Activated CD4-positive, alpha-beta T cell treated with anti-CD3 and anti-CD28 coated beads, Interleukin-2, amount 50 U/mL, for 16 hours (primary cell): Measurements from ENCODE around the gene ASXL3.

Experiments used
- DNase-seq: peaks from one replicate; pipeline ENCODE4 v3.0.0-alpha.2; 2020

The ASXL3 gene

DNA sequence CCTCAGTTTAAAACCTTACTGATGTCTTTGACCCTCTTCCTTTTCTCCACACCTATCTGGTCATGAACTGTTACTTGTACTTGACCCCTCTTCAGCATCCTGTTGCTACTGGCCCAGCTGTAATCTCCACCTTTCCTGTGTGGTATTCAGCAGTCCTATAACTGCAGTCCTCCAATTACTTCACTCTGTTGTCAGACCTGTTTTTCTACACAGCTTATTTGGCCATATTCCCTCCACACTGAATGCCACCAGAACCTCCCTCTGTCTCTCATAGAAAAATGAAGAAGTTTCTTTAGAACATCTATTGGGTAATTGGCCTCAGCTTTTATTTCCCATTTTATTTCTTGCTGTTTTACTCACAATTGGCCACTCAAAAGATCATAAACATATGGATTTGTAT, 155.4 kb downstream of the ASXL3 start:
- DNase-seq = no peak

GRCh38 chr18:33735428-33735827, 157.4 kb downstream of the ASXL3 start:
- DNase-seq = no peak

GRCh38 chr18:33741760-33742159, 163.7 kb downstream of the ASXL3 start:
- DNase-seq = no peak

DNA sequence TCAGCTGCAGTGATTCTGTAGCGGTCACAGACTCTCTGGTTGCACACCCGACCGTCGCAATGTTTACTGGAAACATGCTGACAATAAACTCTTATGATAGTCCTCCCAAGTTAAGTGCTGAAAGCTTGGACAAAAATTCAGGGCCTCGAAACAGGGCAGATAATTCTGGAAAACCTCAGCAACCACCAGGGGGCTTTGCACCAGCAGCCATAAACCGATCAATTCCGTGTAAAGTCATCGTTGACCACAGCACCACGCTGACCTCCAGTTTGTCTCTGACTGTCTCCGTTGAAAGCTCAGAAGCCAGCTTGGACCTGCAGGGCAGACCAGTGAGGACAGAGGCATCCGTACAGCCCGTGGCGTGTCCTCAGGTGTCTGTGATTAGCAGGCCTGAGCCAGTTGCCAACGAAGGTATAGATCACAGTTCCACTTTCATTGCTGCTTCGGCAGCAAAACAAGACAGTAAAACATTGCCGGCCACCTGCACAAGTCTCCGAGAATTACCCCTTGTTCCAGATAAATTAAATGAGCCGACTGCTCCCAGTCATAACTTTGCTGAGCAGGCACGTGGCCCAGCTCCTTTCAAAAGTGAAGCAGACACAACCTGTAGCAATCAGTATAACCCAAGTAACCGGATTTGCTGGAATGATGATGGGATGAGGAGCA, 166.1 kb downstream of the ASXL3 start:
- no peak for DNase-seq

- no peak for DNase-seq
Measured at GRCh38 chr18:33745151-33745795, 167.3 kb downstream of the ASXL3 start.

DNA sequence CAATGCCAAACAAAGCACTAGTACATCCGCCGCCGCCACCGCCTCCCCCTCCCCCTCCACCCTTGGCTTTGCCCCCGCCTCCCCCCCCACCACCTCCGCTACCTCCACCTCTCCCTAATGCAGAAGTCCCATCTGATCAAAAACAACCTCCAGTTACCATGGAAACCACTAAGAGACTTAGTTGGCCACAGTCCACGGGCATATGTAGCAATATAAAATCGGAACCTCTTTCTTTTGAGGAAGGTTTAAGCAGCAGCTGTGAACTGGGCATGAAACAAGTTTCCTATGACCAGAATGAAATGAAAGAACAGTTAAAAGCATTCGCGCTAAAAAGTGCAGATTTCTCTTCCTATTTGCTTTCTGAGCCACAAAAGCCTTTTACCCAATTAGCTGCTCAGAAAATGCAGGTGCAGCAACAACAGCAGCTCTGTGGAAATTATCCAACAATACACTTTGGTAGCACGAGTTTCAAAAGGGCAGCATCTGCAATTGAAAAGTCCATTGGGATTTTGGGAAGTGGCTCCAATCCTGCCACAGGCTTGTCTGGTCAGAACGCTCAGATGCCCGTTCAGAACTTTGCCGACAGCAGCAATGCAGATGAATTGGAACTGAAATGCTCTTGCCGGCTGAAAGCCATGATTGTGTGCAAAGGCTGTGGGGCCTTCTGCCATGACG, 168.0 kb downstream of the ASXL3 start:
- DNase-seq = no peak

DNA sequence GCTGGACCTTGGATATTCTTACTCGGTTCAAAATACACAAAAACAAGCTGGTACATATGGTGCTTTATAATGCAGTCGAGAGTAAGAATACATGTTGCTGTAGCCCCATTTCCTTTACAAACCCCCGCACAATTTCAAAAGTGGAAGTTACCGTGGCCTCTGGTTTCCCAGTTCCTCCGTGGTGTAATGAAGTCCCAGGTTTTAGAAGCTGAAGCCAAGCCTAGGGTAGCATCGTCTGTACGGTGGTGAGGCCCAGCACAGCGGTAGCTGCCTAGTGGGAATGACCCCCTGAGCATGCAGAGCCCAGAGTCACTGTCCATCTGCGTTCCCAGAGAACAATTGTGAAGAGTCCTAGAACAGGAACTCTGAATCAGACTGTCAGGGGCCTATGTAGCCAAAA, 171.8 kb downstream of the ASXL3 start:
- no peak for DNase-seq

- DNase-seq = no peak
Measured at GRCh38 chr18:33750366-33750765, 172.3 kb downstream of the ASXL3 start.

DNA sequence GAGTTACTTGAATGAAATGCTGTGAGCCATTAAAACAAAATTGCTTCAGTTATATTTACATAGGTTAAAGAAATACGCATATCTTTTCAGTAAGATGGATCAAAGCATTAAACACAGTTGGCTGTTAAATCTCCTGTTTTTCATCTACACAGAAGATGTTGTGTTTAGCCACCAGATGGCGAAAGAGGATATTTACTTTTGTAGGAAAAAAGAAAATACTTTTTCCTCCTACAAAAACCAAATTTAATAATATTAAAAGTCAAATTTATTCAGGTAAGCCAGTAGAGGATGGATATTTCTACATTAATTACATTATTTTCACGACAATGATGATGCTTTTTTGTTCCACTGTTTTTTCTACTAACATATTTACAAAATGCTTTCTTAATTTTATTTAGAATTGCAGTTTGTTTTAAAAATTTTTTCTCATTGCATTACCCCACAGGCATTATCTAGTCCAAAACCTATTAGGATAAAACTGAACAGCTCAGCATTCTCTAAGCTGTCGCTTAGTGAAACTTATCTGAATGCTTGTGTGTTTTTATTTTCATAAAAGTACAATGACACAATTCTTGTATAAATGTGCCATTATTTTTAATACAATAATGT, 173.7 kb downstream of the ASXL3 start:
- DNase-seq = no peak

DNA sequence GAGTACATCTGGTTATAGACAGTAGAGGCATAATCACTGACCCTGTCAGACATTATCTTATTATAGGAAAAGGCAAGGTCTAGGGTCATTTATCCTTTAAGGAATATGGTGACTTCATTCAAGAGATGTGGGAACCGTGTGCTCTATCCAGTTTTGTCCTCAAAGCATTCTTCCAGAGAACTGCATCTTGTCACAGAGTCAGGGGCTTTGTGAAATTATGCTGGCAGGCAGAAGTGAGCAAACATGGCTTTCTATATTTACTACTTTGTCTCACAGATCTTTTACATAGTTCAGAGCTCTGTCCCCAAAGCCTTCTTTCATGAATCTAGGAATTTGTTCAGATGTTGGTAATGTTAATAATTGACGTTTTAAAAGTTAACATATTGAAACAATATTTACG, 177.4 kb downstream of the ASXL3 start:
- DNase-seq = no peak

DNA sequence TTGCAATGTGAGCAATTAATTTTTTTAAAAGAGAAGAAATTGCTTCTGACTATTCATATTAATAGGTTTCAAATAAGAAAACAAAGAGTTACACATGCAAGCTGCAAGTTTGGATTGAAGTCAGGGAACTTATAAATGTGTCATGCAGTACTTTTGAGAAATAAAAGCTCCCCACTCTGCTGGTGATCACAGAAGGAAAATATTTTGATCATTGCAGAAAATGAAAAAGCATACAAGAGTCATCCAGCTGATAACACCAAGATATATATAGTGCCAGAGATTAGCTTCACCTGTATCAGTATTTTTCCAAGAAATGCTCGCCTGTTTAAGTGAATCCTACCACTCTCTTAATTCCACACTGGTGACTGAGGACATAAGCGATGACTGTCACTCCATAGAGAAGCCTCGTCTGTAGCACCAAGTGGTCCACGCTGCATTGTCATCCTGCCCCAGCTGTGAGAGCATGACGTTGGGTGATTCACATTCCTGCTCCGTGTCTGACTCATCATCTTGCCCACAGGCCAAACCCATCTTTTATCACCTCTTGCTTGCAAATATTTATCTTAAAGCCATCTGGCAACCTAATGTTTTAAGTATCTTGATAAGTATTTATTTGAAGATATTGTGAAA, 178.0 kb downstream of the ASXL3 start:
- no peak for DNase-seq

GRCh38 chr18:33757037-33757436, 179.0 kb downstream of the ASXL3 start:
- DNase-seq = no peak

- DNase-seq = no peak
Measured at GRCh38 chr18:33761363-33761762, 183.3 kb downstream of the ASXL3 start.

- DNase-seq = no peak
Measured at GRCh38 chr18:33781429-33781828, 203.4 kb downstream of the ASXL3 start.
